Vagina (tissue), 2 donors: Measurements from ENCODE around the gene RNF128.

Source experiments
- CTCF ChIP-seq, 3 experiments: fragments of 450-650 bp in 2 of 3; fragments of 200-600 bp in 1 of 3; sonication (generic) in 1 of 3; IDR thresholded peaks; one replicate each; pipeline ENCODE4 v1.5.1; 2017 to 2019; ENCODE audit warnings: antibody characterized with exemption in 3 of 3, mild to moderate bottlenecking in 2 of 3, moderate library complexity in 2 of 3
- POLR2A ChIP-seq, 2 donors: fragments of 450-650 bp; IDR thresholded peaks; one replicate each; pipeline ENCODE4 v1.6.1; 2017; ENCODE audit warnings: antibody characterized with exemption in 2 of 2, mild to moderate bottlenecking in 2 of 2, moderate library complexity in 2 of 2
- POLR2AphosphoS5 ChIP-seq, 2 donors: sonication (generic); formaldehyde crosslinking; IDR thresholded peaks; one replicate each; pipeline ENCODE4 v1.9.0; 2017; ENCODE audit warnings: antibody characterized with exemption in 2 of 2, mild to moderate bottlenecking in 2 of 2, low read depth in 1 of 2; ENCODE audit not compliant: insufficient read depth in 1 of 2

- TF ChIP-seq CTCF (IDR thresholded peaks at IDR 0.05) (no peak), POLR2AphosphoS5 (IDR thresholded peaks at IDR 0.05; ENCODE audit: insufficient read depth in 1 of 2, low read depth in 1 of 2) (no peak), POLR2A (IDR thresholded peaks at IDR 0.05) (no peak)
Measured at GRCh38 chrX:106706466-106706865, 20.0 kb upstream of the RNF128 start.
